GM19395 (cell line): Measurements from ENCODE around the gene NXPH4.

Source experiments
- ATAC-seq: cut with Tn5 transposase; IDR thresholded peaks from one replicate; pipeline ENCODE4 v1.9.1; 2021; ENCODE audit warnings: mild to moderate bottlenecking, moderate library complexity; ENCODE audit not compliant: unreplicated experiment

The NXPH4 gene

GRCh38 chr12:57202321-57202720 is 14.3 kb upstream of the NXPH4 start:
- no peak for ATAC-seq

- no peak for ATAC-seq
Measured at GRCh38 chr12:57203201-57203600, 13.4 kb upstream of the NXPH4 start.

GRCh38 chr12:57203791-57204190 is 12.8 kb upstream of the NXPH4 start:
- ATAC-seq: no peak

- no peak for ATAC-seq
Measured at GRCh38 chr12:57204454-57204853, 12.1 kb upstream of the NXPH4 start.

GRCh38 chr12:57205186-57205585 is 11.4 kb upstream of the NXPH4 start:
- no peak for ATAC-seq

- no peak for ATAC-seq
Measured at GRCh38 chr12:57205931-57206330, 10.7 kb upstream of the NXPH4 start.

GRCh38 chr12:57207731-57208630 is 8.6 kb upstream of the NXPH4 start:
- no peak for ATAC-seq

- ATAC-seq: no peak
Measured at GRCh38 chr12:57208631-57209282, 7.8 kb upstream of the NXPH4 start.

GRCh38 chr12:57209916-57210315 is 6.7 kb upstream of the NXPH4 start:
- no peak for ATAC-seq

GRCh38 chr12:57210461-57210860 is 6.1 kb upstream of the NXPH4 start:
- no peak for ATAC-seq

- no peak for ATAC-seq
Measured at GRCh38 chr12:57210926-57211692, 5.5 kb upstream of the NXPH4 start.

GRCh38 chr12:57211791-57212700 is 4.5 kb upstream of the NXPH4 start:
- ATAC-seq: no peak

GRCh38 chr12:57212701-57213057 is 3.9 kb upstream of the NXPH4 start:
- no peak for ATAC-seq

GRCh38 chr12:57213058-57213715 is 3.4 kb upstream of the NXPH4 start:
- ATAC-seq: no peak

GRCh38 chr12:57213763-57214397 is 2.7 kb upstream of the NXPH4 start:
- no peak for ATAC-seq

- peak; percentile 38 for ATAC-seq
Measured at GRCh38 chr12:57214398-57214781, 2.2 kb upstream of the NXPH4 start.

GRCh38 chr12:57215065-57215464 is 1.5 kb upstream of the NXPH4 start:
- ATAC-seq: no peak

GRCh38 chr12:57215668-57216013 is 953 bp upstream of the NXPH4 start:
- peak; percentile 63 for ATAC-seq
